ENCODE measurements around the gene CD3E.

DNA sequence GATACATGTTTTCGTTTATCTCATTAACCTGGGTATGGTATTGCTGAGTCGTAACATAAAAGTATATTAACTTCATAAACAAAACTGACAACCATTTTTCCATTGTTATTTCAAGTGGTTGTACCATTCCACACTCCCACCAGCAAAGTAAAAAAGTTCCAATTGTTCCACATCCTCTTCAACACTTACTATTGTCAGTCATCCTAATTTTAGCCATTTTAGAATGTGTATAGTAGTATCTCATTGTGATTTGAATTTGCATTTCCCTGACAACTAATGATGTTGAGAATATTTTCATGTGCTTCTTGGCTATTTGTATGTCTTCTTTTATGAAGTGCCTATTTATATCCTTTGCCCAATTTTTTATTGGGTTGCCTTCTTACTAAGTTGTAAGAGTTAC is 10.5 kb upstream of the CD3E start:
- TF ChIP-seq, protein P1, sequence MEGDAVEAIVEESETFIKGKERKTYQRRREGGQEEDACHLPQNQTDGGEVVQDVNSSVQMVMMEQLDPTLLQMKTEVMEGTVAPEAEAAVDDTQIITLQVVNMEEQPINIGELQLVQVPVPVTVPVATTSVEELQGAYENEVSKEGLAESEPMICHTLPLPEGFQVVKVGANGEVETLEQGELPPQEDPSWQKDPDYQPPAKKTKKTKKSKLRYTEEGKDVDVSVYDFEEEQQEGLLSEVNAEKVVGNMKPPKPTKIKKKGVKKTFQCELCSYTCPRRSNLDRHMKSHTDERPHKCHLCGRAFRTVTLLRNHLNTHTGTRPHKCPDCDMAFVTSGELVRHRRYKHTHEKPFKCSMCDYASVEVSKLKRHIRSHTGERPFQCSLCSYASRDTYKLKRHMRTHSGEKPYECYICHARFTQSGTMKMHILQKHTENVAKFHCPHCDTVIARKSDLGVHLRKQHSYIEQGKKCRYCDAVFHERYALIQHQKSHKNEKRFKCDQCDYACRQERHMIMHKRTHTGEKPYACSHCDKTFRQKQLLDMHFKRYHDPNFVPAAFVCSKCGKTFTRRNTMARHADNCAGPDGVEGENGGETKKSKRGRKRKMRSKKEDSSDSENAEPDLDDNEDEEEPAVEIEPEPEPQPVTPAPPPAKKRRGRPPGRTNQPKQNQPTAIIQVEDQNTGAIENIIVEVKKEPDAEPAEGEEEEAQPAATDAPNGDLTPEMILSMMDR (tag by site-specific recombination; IDR thresholded peaks at IDR 0.05) = no peak
- TF ChIP-seq, protein P2, sequence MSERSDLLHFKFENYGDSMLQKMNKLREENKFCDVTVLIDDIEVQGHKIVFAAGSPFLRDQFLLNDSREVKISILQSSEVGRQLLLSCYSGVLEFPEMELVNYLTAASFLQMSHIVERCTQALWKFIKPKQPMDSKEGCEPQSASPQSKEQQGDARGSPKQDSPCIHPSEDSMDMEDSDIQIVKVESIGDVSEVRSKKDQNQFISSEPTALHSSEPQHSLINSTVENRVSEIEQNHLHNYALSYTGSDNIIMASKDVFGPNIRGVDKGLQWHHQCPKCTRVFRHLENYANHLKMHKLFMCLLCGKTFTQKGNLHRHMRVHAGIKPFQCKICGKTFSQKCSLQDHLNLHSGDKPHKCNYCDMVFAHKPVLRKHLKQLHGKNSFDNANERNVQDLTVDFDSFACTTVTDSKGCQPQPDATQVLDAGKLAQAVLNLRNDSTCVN (tag by site-specific recombination; optimal IDR thresholded peaks at IDR 0.05) = no peak
- TF ChIP-seq ZNF510 (tag by site-specific recombination; IDR thresholded peaks at IDR 0.05; ENCODE audit: insufficient replicate concordance) = no peak
- no peak for TF ChIP-seq ZNF133 (tag by site-specific recombination; IDR thresholded peaks at IDR 0.05)
- TF ChIP-seq ZNF416 (tag by site-specific recombination; IDR thresholded peaks at IDR 0.05) = no peak
- TF ChIP-seq, protein P3, sequence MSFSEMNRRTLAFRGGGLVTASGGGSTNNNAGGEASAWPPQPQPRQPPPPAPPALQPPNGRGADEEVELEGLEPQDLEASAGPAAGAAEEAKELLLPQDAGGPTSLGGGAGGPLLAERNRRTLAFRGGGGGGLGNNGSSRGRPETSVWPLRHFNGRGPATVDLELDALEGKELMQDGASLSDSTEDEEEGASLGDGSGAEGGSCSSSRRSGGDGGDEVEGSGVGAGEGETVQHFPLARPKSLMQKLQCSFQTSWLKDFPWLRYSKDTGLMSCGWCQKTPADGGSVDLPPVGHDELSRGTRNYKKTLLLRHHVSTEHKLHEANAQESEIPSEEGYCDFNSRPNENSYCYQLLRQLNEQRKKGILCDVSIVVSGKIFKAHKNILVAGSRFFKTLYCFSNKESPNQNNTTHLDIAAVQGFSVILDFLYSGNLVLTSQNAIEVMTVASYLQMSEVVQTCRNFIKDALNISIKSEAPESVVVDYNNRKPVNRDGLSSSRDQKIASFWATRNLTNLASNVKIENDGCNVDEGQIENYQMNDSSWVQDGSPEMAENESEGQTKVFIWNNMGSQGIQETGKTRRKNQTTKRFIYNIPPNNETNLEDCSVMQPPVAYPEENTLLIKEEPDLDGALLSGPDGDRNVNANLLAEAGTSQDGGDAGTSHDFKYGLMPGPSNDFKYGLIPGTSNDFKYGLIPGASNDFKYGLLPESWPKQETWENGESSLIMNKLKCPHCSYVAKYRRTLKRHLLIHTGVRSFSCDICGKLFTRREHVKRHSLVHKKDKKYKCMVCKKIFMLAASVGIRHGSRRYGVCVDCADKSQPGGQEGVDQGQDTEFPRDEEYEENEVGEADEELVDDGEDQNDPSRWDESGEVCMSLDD (tag by site-specific recombination; IDR thresholded peaks at IDR 0.05) = no peak
- TF ChIP-seq, protein P4, sequence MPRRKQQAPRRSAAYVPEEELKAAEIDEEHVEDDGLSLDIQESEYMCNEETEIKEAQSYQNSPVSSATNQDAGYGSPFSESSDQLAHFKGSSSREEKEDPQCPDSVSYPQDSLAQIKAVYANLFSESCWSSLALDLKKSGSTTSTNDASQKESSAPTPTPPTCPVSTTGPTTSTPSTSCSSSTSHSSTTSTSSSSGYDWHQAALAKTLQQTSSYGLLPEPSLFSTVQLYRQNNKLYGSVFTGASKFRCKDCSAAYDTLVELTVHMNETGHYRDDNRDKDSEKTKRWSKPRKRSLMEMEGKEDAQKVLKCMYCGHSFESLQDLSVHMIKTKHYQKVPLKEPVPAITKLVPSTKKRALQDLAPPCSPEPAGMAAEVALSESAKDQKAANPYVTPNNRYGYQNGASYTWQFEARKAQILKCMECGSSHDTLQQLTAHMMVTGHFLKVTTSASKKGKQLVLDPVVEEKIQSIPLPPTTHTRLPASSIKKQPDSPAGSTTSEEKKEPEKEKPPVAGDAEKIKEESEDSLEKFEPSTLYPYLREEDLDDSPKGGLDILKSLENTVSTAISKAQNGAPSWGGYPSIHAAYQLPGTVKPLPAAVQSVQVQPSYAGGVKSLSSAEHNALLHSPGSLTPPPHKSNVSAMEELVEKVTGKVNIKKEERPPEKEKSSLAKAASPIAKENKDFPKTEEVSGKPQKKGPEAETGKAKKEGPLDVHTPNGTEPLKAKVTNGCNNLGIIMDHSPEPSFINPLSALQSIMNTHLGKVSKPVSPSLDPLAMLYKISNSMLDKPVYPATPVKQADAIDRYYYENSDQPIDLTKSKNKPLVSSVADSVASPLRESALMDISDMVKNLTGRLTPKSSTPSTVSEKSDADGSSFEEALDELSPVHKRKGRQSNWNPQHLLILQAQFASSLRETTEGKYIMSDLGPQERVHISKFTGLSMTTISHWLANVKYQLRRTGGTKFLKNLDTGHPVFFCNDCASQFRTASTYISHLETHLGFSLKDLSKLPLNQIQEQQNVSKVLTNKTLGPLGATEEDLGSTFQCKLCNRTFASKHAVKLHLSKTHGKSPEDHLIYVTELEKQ (tag by site-specific recombination; IDR thresholded peaks at IDR 0.05; ENCODE audit: borderline replicate concordance) = no peak
- no peak for TF ChIP-seq ZNF777 (tag by site-specific recombination; IDR thresholded peaks at IDR 0.05; ENCODE audit: borderline replicate concordance)
- TF ChIP-seq KLF16 (tag by site-specific recombination; IDR thresholded peaks at IDR 0.05) = no peak
- TF ChIP-seq ZNF19 (tag by site-specific recombination; IDR thresholded peaks at IDR 0.05; ENCODE audit: low read depth) = no peak
- no peak for TF ChIP-seq TCF7L2 (IDR thresholded peaks at IDR 0.05; ENCODE audit: borderline replicate concordance, low read depth, low read length)

Data from HEK293 (cell line).